HepG2 (cell line): ENCODE results near the gene ZMIZ1. TPM values are rescaled to one million over a fixed set of nuclear protein-coding genes. Genes with fewer than 3 reads are reported as not detected.

Experiments
- CENPX ChIP-seq: sonication (generic); formaldehyde crosslinking; IDR thresholded peaks from 2 replicates; pipeline ENCODE4 v1.9.0; 2021; ENCODE audit warnings: mild to moderate bottlenecking, missing genetic modification reagents, moderate library complexity
- ESRRA ChIP-seq: sonication (generic); formaldehyde crosslinking; IDR thresholded peaks from 2 replicates; pipeline ENCODE4 v1.5.1; 2020; ENCODE audit warnings: mild to moderate bottlenecking, low read depth, missing genetic modification reagents
- FIP1L1 ChIP-seq: fragments of 200-400 bp; formaldehyde crosslinking; IDR thresholded peaks from 2 replicates; pipeline ENCODE4 v1.6.1; 2018; ENCODE audit warnings: low read depth, mild to moderate bottlenecking, low read length, moderate library complexity, borderline replicate concordance; ENCODE audit not compliant: insufficient read depth
- FOSL1 ChIP-seq: sonication (generic); formaldehyde crosslinking; IDR thresholded peaks from 2 replicates; pipeline ENCODE4 v1.9.0; 2021; ENCODE audit warnings: missing genetic modification reagents, borderline replicate concordance
- FOXJ3 ChIP-seq: sonication (generic); formaldehyde crosslinking; IDR thresholded peaks from 2 replicates; pipeline ENCODE4 v1.4.0; 2020; ENCODE audit warnings: missing genetic modification reagents, mild to moderate bottlenecking, borderline replicate concordance
- HNF4A ChIP-seq: sonication (generic); formaldehyde crosslinking; IDR thresholded peaks from 2 replicates; pipeline ENCODE4 v1.4.0; 2020; ENCODE audit warnings: missing genetic modification reagents
- HNF4G ChIP-seq, 2 experiments: sonication (generic) in 1 of 2; formaldehyde crosslinking in 1 of 2; IDR thresholded peaks; 2 replicates each; pipeline versions ENCODE4 v1.4.0 to v1.6.1; 2011 to 2020; ENCODE audit warnings: borderline replicate concordance in 2 of 2, low read depth in 2 of 2, mild to moderate bottlenecking in 2 of 2, low read length in 1 of 2, missing genetic modification reagents in 1 of 2, moderate library complexity in 1 of 2
- JUN ChIP-seq: sonication (generic); formaldehyde crosslinking; IDR thresholded peaks from 2 replicates; pipeline ENCODE4 v1.4.0; 2020; ENCODE audit warnings: mild to moderate bottlenecking, missing genetic modification reagents
- KDM6A ChIP-seq: IDR thresholded peaks from 2 replicates; pipeline ENCODE4 v1.6.1; 2016; ENCODE audit warnings: low read depth
- NR2F1 ChIP-seq, 2 experiments: fragments of 450-650 bp in 1 of 2; formaldehyde crosslinking in 1 of 2; IDR thresholded peaks; 2 replicates each; pipeline versions ENCODE4 v1.5.0 to v1.6.1; 2016 to 2020; ENCODE audit warnings: mild to moderate bottlenecking in 1 of 2, missing compliant biosample characterization in 1 of 2, missing genetic modification reagents in 1 of 2, moderate library complexity in 1 of 2
- RCOR2 ChIP-seq: IDR thresholded peaks from 2 replicates; pipeline ENCODE4 v1.6.1; 2016; ENCODE audit warnings: missing biosample characterization, missing genetic modification reagents
- RFX3 ChIP-seq: IDR thresholded peaks from 2 replicates; pipeline ENCODE4 v1.6.1; 2016; ENCODE audit warnings: missing biosample characterization, missing genetic modification reagents
- SKIL ChIP-seq: sonication (generic); formaldehyde crosslinking; IDR thresholded peaks from 2 replicates; pipeline ENCODE4 v1.8.0; 2022; ENCODE audit warnings: missing genetic modification reagents, mild to moderate bottlenecking, moderate library complexity, borderline replicate concordance
- SOX5 ChIP-seq: IDR thresholded peaks from 2 replicates; pipeline ENCODE4 v1.6.1; 2016; ENCODE audit warnings: borderline replicate concordance
- SRF ChIP-seq: IDR thresholded peaks from 2 replicates; pipeline ENCODE4 v1.6.1; 2011; ENCODE audit warnings: mild to moderate bottlenecking, low read depth, low read length, moderate library complexity
- TP53 ChIP-seq: sonication (generic); formaldehyde crosslinking; conservative IDR thresholded peaks from 2 replicates; pipeline ENCODE4 v1.4.0; 2020; ENCODE audit warnings: missing genetic modification reagents
- ZBTB26 ChIP-seq: IDR thresholded peaks from 2 replicates; pipeline ENCODE4 v1.6.1; 2016; ENCODE audit warnings: missing compliant biosample characterization, missing genetic modification reagents, borderline replicate concordance
- ZBTB42 ChIP-seq: sonication (generic); formaldehyde crosslinking; IDR thresholded peaks from 2 replicates; pipeline ENCODE4 v1.5.0; 2020; ENCODE audit warnings: mild to moderate bottlenecking, missing genetic modification reagents
- ZFP41 ChIP-seq: sonication (generic); formaldehyde crosslinking; IDR thresholded peaks from 2 replicates; pipeline ENCODE4 v1.4.0; 2020; ENCODE audit warnings: mild to moderate bottlenecking, missing genetic modification reagents, borderline replicate concordance
- ZFP62 ChIP-seq: sonication (generic); formaldehyde crosslinking; IDR thresholded peaks from 2 replicates; pipeline ENCODE4 v1.4.0; 2020; ENCODE audit warnings: missing genetic modification reagents
- ZMYM4 ChIP-seq: sonication (generic); formaldehyde crosslinking; IDR thresholded peaks from 2 replicates; pipeline ENCODE4 v1.8.1; 2023; ENCODE audit warnings: mild to moderate bottlenecking, missing genetic modification reagents
- ZNF20 ChIP-seq: sonication (generic); formaldehyde crosslinking; IDR thresholded peaks from 2 replicates; pipeline ENCODE4 v1.4.0; 2020; ENCODE audit warnings: mild to moderate bottlenecking, moderate library complexity, missing genetic modification reagents
- ZNF224 ChIP-seq: sonication (generic); formaldehyde crosslinking; IDR thresholded peaks from 2 replicates; pipeline ENCODE4 v1.5.0; 2020; ENCODE audit warnings: mild to moderate bottlenecking, missing genetic modification reagents
- ZNF230 ChIP-seq: sonication (generic); formaldehyde crosslinking; IDR thresholded peaks from 2 replicates; pipeline ENCODE4 v1.4.0; 2020; ENCODE audit warnings: mild to moderate bottlenecking, missing genetic modification reagents
- ZNF235 ChIP-seq: sonication (generic); formaldehyde crosslinking; IDR thresholded peaks from 2 replicates; pipeline ENCODE4 v1.8.1; 2023; ENCODE audit warnings: mild to moderate bottlenecking, missing genetic modification reagents, borderline replicate concordance
- polyA plus RNA-seq, 8 experiments: library from polyadenylated mRNA; depleted of rRNA in 3 of 8; stranded (reverse) in 7 of 8; unstranded in 1 of 8; fragments of >200 nt; fragmentation: Illumina TruSeq in 4 of 8; extraction: Trizol in 4 of 8; gene quantifications; 2 replicates each; pipeline versions ENCODE4 v1.2.1 to v1.2.3, GENCODE V29; 2011 to 2016; ENCODE audit warnings: low read depth in 4 of 8, missing spikeins in 1 of 8, mixed read lengths in 1 of 8; ENCODE audit not compliant: insufficient read depth in 1 of 8
- total RNA-seq, 5 experiments: library from RNA; depleted of rRNA; stranded (reverse); fragments of >200 nt; fragmentation: Illumina TruSeq; extraction: Trizol; gene quantifications; 2 replicates each; pipeline ENCODE4 v1.2.3, GENCODE V29; 2016; ENCODE audit warnings: low read depth in 1 of 5
- TF ChIP-seq, protein P1 (sequence below): sonication (generic); formaldehyde crosslinking; IDR thresholded peaks from 2 replicates; pipeline ENCODE4 v1.4.0; 2020; ENCODE audit warnings: missing genetic modification reagents

ZMIZ1 gene
- total and polyA plus RNA-seq, 2 of the 13 experiments (the other 11 are each of a cell fraction or from before 2014, with no cell fraction given): 5.3 to 10.2 TPM

DNA sequence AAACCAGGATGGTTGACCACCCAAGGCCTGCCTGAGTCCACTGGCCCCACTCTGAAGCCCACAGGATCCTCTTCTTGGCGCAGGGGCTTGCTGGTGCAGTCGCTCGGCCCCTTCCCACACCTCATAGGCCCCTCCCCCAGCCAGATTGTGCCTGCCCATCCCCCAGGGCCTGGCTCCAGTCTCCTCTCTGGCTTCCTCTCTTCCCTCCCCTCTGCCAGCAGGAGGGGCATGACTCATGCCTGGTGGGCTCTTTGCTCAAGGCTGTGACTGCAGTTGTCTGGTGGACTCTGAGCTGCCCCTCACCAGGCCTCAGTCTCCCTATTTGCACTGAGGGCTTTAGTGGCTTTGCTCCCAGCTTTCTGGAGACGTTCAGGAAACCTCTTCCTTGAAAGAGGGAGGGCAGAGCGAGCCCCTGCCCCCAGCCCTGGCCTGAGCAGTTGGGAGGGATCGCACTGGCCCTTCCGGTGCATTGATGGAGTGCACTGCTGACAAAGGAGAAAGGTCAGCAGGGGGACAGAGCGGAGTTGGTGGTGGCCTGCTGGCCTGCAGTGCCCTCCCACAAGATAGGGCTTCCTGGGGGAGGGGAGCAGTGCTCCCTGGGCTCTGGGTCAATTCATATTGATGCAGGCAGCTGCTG, 60.7 kb downstream of the ZMIZ1 start (continued):
- TF ChIP-seq ZBTB26 (CRISPR knock-in tag) (0 out of 2 replicates have a peak, but pooled peaks have one; percentile 34), SRF (no peak), ZNF224 (CRISPR knock-in tag) (no peak), KDM6A (CRISPR knock-in tag) (0 out of 2 replicates have a peak, but pooled peaks have one; percentile 9), ZNF235 (CRISPR knock-in tag) (0 out of 2 replicates have a peak, but pooled peaks have one; percentile 32), HNF4A (CRISPR knock-in tag) (0 out of 2 replicates have a peak, but pooled peaks have one; percentile 36), SOX5 (CRISPR knock-in tag) (peak; percentile 40; the same call in 1 of the 2 replicates), ZMYM4 (no peak), ESRRA (CRISPR knock-in tag) (0 out of 2 replicates have a peak, but pooled peaks have one; percentile 27), FIP1L1 (no peak), ZFP62 (no peak), HNF4G (IDR thresholded peaks at IDR 0.05; ENCODE audit: borderline replicate concordance, low read depth, low read length) (no peak), HNF4G (CRISPR knock-in tag; IDR thresholded peaks at IDR 0.05; ENCODE audit: borderline replicate concordance, low read depth) (no peak; the same call in 1 of the 2 replicates), CENPX (no peak), FOSL1 (CRISPR knock-in tag) (peak; percentile 54), ZBTB42 (CRISPR knock-in tag) (no peak), JUN (peak; percentile 75), ZFP41 (CRISPR knock-in tag) (no peak), FOXJ3 (no peak), TP53 (no peak), SKIL (CRISPR knock-in tag) (peak; percentile 72; the same call in 1 of the 2 replicates), RCOR2 (CRISPR knock-in tag) (peak; percentile 51; the same call in 1 of the 2 replicates), ZNF20 (no peak), RFX3 (CRISPR knock-in tag) (no peak), NR2F1 (CRISPR knock-in tag; IDR thresholded peaks at IDR 0.05) (no peak), ZNF230 (CRISPR knock-in tag) (no peak)
- TF ChIP-seq, protein P1, sequence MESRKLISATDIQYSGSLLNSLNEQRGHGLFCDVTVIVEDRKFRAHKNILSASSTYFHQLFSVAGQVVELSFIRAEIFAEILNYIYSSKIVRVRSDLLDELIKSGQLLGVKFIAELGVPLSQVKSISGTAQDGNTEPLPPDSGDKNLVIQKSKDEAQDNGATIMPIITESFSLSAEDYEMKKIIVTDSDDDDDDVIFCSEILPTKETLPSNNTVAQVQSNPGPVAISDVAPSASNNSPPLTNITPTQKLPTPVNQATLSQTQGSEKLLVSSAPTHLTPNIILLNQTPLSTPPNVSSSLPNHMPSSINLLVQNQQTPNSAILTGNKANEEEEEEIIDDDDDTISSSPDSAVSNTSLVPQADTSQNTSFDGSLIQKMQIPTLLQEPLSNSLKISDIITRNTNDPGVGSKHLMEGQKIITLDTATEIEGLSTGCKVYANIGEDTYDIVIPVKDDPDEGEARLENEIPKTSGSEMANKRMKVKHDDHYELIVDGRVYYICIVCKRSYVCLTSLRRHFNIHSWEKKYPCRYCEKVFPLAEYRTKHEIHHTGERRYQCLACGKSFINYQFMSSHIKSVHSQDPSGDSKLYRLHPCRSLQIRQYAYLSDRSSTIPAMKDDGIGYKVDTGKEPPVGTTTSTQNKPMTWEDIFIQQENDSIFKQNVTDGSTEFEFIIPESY: peak; percentile 40
